CD4-positive, alpha-beta T cell treated with Interleukin-4 for 1 hour (primary cell): ENCODE measurements around the gene CA5A.
A peak's percentile ranks its signal among the peaks of the same experiment; 100 is the strongest.
"Not testable (repeated sequence)": the region's sequence is repeated elsewhere in the genome, so short reads cannot be mapped to it uniquely, and the experiment has no call there.

Source experiments
- DNase-seq, 2 donors: peaks; one replicate each; pipeline ENCODE4 v3.0.0-alpha.2; 2020 to 2022

Gene CA5A

GRCh38 chr16:87947356-87948118, 11.2 kb upstream of the CA5A start:
- no peak for DNase-seq

- no peak for DNase-seq
Measured at GRCh38 chr16:87946596-87947347, 10.4 kb upstream of the CA5A start.

- DNase-seq, result peak; percentile 30 to 65
Measured at GRCh38 chr16:87945351-87946042, 9.2 kb upstream of the CA5A start.

- no peak for DNase-seq
Measured at GRCh38 chr16:87942680-87943079, 6.4 kb upstream of the CA5A start.

- DNase-seq, result no peak
Measured at GRCh38 chr16:87939562-87940423, 3.5 kb upstream of the CA5A start.

- DNase-seq, result no peak
Measured at GRCh38 chr16:87938412-87938949, 2.2 kb upstream of the CA5A start.

GRCh38 chr16:87937231-87937542, 858 bp upstream of the CA5A start:
- DNase-seq, result not testable (repeated sequence)

- not testable (repeated sequence) for DNase-seq
Measured at GRCh38 chr16:87936016-87936374, 334 bp downstream of the CA5A start.

- not testable (repeated sequence) for DNase-seq
Measured at GRCh38 chr16:87934752-87935425, 1.4 kb downstream of the CA5A start.

GRCh38 chr16:87933140-87933495, 3.2 kb downstream of the CA5A start:
- DNase-seq, result no peak

- DNase-seq, result not testable (repeated sequence)
Measured at GRCh38 chr16:87932475-87933139, 3.7 kb downstream of the CA5A start.

GRCh38 chr16:87931504-87931903, 4.8 kb downstream of the CA5A start:
- DNase-seq, result no peak

- no peak for DNase-seq
Measured at GRCh38 chr16:87930456-87930855, 5.9 kb downstream of the CA5A start.

- DNase-seq, result no peak
Measured at GRCh38 chr16:87929986-87930385, 6.3 kb downstream of the CA5A start.

GRCh38 chr16:87927195-87927562, 9.2 kb downstream of the CA5A start:
- no peak for DNase-seq

- DNase-seq, result peak in 1 of 2 donors; percentile 52
Measured at GRCh38 chr16:87926246-87927194, 9.8 kb downstream of the CA5A start.

GRCh38 chr16:87924811-87925670, 11.3 kb downstream of the CA5A start:
- no peak for DNase-seq

- peak in 1 of 2 donors; percentile 44 for DNase-seq
Measured at GRCh38 chr16:87924041-87924810, 12.1 kb downstream of the CA5A start.
